Uterus (tissue), 2 donors: ENCODE data around the gene DDX4.

Experiments used
- POLR2A ChIP-seq, 2 donors: fragments of 450-650 bp; IDR thresholded peaks; one replicate each; pipeline ENCODE4 v1.6.1; 2016; ENCODE audit warnings: antibody characterized with exemption in 2 of 2, mild to moderate bottlenecking in 1 of 2, moderate library complexity in 1 of 2
- TF ChIP-seq, protein P1 (sequence below), 4 experiments: fragments of 200-600 bp in 2 of 4; fragments of 450-650 bp in 2 of 4; sonication (generic) in 2 of 4; IDR thresholded peaks; one replicate each; pipeline ENCODE4 v1.5.1; 2016 to 2019; ENCODE audit warnings: antibody characterized with exemption in 4 of 4, mild to moderate bottlenecking in 2 of 4, moderate library complexity in 1 of 4

DNA sequence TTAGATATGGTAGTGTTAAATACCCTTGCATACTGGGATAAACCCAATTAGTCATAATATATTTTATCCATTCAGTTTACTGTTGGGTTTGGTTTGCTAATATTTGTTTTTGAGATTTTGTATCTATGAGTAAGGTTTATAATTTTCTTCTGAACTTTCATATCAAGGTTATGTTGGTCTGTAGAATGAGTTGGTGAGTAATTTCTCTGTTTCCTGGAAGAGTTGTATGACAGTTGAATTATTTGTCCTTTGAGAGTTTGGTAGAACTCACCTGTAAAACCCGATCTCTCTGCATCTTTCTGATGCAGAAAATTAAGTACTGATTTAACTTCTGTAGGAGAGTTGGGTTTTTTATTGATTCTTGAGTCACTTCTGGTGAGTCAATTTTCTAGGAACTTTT lies 20.4 kb downstream of the DDX4 start:
- TF ChIP-seq, protein P1, sequence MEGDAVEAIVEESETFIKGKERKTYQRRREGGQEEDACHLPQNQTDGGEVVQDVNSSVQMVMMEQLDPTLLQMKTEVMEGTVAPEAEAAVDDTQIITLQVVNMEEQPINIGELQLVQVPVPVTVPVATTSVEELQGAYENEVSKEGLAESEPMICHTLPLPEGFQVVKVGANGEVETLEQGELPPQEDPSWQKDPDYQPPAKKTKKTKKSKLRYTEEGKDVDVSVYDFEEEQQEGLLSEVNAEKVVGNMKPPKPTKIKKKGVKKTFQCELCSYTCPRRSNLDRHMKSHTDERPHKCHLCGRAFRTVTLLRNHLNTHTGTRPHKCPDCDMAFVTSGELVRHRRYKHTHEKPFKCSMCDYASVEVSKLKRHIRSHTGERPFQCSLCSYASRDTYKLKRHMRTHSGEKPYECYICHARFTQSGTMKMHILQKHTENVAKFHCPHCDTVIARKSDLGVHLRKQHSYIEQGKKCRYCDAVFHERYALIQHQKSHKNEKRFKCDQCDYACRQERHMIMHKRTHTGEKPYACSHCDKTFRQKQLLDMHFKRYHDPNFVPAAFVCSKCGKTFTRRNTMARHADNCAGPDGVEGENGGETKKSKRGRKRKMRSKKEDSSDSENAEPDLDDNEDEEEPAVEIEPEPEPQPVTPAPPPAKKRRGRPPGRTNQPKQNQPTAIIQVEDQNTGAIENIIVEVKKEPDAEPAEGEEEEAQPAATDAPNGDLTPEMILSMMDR (IDR thresholded peaks at IDR 0.05): no peak
- no peak for TF ChIP-seq POLR2A (IDR thresholded peaks at IDR 0.05)
